Prostate gland (tissue), 2 donors: ENCODE data around the gene ADARB1.

ENCODE experiments used
- POLR2A ChIP-seq: fragments of 450-650 bp; IDR thresholded peaks from one replicate; pipeline ENCODE4 v1.6.1; 2016; ENCODE audit warnings: antibody characterized with exemption, mild to moderate bottlenecking
- TF ChIP-seq, protein P1 (sequence below), 4 experiments: fragments of 200-600 bp in 2 of 4; fragments of 450-650 bp in 2 of 4; sonication (generic) in 2 of 4; IDR thresholded peaks; 1 replicate in 3 of 4; 2 replicates in 1 of 4; pipeline ENCODE4 v1.5.1; 2016 to 2019; ENCODE audit warnings: antibody characterized with exemption in 4 of 4, mild to moderate bottlenecking in 2 of 4, moderate library complexity in 2 of 4

DNA sequence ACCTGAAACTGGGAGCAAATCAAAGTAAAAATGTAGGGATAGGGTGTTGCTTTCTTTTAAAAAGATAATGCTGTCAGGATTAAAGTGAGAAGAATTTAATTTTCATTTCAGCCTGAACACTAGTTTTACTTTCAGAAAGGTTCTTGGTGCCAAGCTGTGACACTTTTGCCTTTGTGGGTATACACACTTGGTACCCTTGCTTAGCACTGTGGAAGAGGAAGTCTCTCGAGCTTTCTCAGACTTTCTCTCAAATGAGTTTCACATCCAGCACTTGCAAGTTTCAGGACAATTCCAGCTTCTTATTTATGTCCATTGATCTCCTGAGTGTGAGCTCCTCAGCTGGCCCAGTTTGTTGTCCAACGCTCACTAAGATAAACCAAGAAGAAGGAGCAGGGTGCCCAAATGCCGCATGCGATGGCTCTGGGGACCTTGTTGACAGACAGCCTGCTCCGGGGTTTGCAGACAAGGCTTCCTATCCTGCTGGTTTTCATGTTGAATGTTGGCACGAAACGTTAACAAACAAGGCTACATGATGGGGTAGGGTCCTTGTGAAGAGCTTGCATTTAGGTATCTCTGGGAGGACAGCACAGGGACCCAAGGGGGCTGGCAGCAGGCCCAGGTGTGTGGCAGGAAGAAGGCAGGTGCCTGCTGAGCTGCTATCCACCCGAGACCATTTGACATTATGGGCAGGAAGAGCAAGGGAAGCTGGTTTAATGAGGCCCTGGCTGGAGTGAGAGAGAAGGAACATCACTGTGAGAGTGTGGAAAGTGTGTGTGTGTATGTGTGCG lies 133.7 kb downstream of the ADARB1 start:
- TF ChIP-seq, protein P1, sequence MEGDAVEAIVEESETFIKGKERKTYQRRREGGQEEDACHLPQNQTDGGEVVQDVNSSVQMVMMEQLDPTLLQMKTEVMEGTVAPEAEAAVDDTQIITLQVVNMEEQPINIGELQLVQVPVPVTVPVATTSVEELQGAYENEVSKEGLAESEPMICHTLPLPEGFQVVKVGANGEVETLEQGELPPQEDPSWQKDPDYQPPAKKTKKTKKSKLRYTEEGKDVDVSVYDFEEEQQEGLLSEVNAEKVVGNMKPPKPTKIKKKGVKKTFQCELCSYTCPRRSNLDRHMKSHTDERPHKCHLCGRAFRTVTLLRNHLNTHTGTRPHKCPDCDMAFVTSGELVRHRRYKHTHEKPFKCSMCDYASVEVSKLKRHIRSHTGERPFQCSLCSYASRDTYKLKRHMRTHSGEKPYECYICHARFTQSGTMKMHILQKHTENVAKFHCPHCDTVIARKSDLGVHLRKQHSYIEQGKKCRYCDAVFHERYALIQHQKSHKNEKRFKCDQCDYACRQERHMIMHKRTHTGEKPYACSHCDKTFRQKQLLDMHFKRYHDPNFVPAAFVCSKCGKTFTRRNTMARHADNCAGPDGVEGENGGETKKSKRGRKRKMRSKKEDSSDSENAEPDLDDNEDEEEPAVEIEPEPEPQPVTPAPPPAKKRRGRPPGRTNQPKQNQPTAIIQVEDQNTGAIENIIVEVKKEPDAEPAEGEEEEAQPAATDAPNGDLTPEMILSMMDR (IDR thresholded peaks at IDR 0.05), result no peak
- TF ChIP-seq POLR2A, result no peak
